BE2C (cell line): ENCODE results near the gene KRT6C.
"Not testable (repeated sequence)": the region's sequence is repeated elsewhere in the genome, so short reads cannot be mapped to it uniquely, and the experiment has no call there.

Experiments
- DNase-seq: peaks from one replicate; pipeline ENCODE4 v3.0.0-alpha.2; 2020
- H3K27me3 ChIP-seq: fragments of 250-450 bp; sonication (Bioruptor Pico); 2 replicates; pipeline ENCODE4 v1.5.1; 2020; ENCODE audit warnings: mild to moderate bottlenecking
- H3K36me3 ChIP-seq: fragments of 250-450 bp; sonication (Bioruptor Pico); 2 replicates; pipeline ENCODE4 v1.5.1; 2020; ENCODE audit warnings: mild to moderate bottlenecking
- H3K4me1 ChIP-seq: fragments of 250-450 bp; sonication (Bioruptor Pico); 2 replicates; pipeline ENCODE4 v1.5.1; 2020
- H3K4me3 ChIP-seq: 2 replicates; pipeline ENCODE4 v1.5.1; 2011; ENCODE audit warnings: low read depth, low read length
- H3K9me3 ChIP-seq: fragments of 250-450 bp; sonication (Bioruptor Pico); 2 replicates; pipeline ENCODE4 v1.5.1; 2020
- TF ChIP-seq, protein P1 (sequence below): IDR thresholded peaks from 2 replicates; pipeline ENCODE4 v1.5.1; 2012; ENCODE audit warnings: mild to moderate bottlenecking, low read depth, low read length

The KRT6C gene

GRCh38 chr12:52488736-52489135 is 15.1 kb upstream of the KRT6C start:
- Histone ChIP-seq H3K36me3 (no peaks in the 10 kb centered on the region), H3K27me3 (peaks cover 51% of the 10 kb centered on the region), H3K4me3 (no peak overlapping the region), H3K4me1 (no peaks in the 10 kb centered on the region), H3K9me3 (0 out of 2 replicates have a peak, but pooled peaks cover 2% of the 10 kb centered on the region)
- DNase-seq: no peak
- TF ChIP-seq, protein P1, sequence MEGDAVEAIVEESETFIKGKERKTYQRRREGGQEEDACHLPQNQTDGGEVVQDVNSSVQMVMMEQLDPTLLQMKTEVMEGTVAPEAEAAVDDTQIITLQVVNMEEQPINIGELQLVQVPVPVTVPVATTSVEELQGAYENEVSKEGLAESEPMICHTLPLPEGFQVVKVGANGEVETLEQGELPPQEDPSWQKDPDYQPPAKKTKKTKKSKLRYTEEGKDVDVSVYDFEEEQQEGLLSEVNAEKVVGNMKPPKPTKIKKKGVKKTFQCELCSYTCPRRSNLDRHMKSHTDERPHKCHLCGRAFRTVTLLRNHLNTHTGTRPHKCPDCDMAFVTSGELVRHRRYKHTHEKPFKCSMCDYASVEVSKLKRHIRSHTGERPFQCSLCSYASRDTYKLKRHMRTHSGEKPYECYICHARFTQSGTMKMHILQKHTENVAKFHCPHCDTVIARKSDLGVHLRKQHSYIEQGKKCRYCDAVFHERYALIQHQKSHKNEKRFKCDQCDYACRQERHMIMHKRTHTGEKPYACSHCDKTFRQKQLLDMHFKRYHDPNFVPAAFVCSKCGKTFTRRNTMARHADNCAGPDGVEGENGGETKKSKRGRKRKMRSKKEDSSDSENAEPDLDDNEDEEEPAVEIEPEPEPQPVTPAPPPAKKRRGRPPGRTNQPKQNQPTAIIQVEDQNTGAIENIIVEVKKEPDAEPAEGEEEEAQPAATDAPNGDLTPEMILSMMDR: no peak

- not testable (repeated sequence) for H3K4me1 ChIP-seq, H3K36me3 ChIP-seq, H3K4me3 ChIP-seq, H3K9me3 ChIP-seq, DNase-seq
- H3K27me3 ChIP-seq: peaks cover 44% of the 10 kb centered on the region
Measured at GRCh38 chr12:52487744-52488443, 14.3 kb upstream of the KRT6C start.

DNA sequence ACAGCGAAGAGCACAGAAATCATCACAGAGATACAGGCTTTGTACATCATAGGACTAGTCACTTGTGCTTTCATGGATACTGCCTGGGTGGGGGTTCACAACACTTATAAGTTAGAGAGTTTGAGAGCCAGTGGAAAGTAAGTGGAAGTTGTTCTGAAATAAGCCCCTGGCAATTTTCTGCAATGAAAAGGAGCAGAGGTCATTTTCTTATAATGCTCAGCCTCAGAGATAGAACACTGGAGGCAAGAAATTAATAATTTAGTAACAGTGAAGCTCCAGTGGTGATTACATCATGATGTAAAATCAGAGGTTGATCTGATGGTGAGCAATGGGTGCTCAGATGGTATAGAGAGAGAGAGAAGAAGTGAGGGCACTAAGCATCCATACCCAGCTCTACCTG is 13.6 kb upstream of the KRT6C start:
- no peak for DNase-seq
- 0 out of 2 replicates have a peak, but pooled peaks cover 2% of the 10 kb centered on the region for H3K9me3 ChIP-seq
- TF ChIP-seq, protein P1: no peak
- peaks cover 40% of the 10 kb centered on the region for H3K27me3 ChIP-seq
- no peaks in the 10 kb centered on the region for H3K4me1 ChIP-seq
- H3K36me3 ChIP-seq: no peaks in the 10 kb centered on the region
- H3K4me3 ChIP-seq: no peak overlapping the region

- Histone ChIP-seq H3K4me3 (no peak overlapping the region), H3K9me3 (0 out of 2 replicates have a peak, but pooled peaks cover 2% of the 10 kb centered on the region), H3K36me3 (no peaks in the 10 kb centered on the region), H3K27me3 (peaks cover 33% of the 10 kb centered on the region), H3K4me1 (no peaks in the 10 kb centered on the region)
- TF ChIP-seq, protein P1: no peak
- no peak for DNase-seq
Measured at GRCh38 chr12:52486166-52487105, 12.8 kb upstream of the KRT6C start.

GRCh38 chr12:52480073-52480472 is 6.5 kb upstream of the KRT6C start:
- Histone ChIP-seq H3K4me3 (no peak overlapping the region), H3K9me3 (0 out of 2 replicates have a peak, but pooled peaks cover 2% of the 10 kb centered on the region), H3K36me3 (no peaks in the 10 kb centered on the region), H3K4me1 (no peaks in the 10 kb centered on the region), H3K27me3 (peaks cover under 1% of the 10 kb centered on the region)
- no peak for DNase-seq
- TF ChIP-seq, protein P1: no peak

DNA sequence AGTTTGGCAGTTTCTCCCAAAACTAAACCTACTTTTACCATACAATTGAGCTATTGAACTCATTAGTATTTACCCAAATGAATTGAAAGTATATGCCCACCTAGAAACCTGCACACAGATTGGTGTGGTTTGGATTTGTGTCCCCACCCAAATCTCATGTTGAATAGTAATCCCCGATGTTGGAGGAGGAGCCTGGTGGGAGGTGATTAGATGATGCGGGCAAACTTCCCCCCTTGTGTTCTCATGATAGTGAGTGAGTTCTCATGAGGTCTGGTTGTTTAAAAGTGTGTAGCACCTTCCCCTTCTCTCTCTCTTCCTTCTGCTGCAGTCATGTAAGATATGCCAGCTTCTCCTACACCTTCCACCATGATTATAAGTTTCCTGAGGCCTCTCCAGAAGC is 4.0 kb upstream of the KRT6C start:
- H3K4me3 ChIP-seq: no peak overlapping the region

More for the DNA sequence above, 4.0 kb upstream of the KRT6C start:
- H3K9me3 ChIP-seq: no peaks in the 10 kb centered on the region
- TF ChIP-seq, protein P1: no peak
- DNase-seq: no peak
- H3K4me1 ChIP-seq: no peaks in the 10 kb centered on the region
- H3K27me3 ChIP-seq: peaks cover 11% of the 10 kb centered on the region
- no peaks in the 10 kb centered on the region for H3K36me3 ChIP-seq
